ENCODE results near the gene KIRREL3. TPM values are rescaled to one million over a fixed set of nuclear protein-coding genes. Genes with fewer than 3 reads are reported as not detected.

Gene KIRREL3
- polyA plus RNA-seq, 1 of the 3 experiments (the other 2 are of a cell fraction), result 3.7 TPM

DNA sequence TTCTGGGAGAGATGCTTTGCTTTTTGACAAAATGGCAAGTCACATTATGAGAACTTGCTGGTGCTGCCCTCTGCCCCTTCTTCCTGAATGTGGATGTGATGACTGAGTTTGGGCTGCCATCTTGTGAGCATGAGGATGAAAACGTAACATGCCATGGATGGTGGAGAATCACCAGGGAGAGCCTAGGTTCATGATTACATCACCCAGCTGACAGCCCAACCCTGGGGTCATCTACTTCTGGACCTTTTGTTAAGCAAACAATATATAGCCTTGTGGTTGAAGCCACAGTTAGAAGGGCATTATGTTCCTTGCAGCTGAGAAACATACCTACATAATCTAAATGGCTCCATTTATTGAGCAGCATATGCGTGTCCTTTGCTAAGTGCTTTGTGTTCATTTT lies 321.5 kb downstream of the KIRREL3 start:
- CTCF ChIA-PET, result interaction anchor here (1.5 kb wide), 1 partner anchor 37 kb away, joined by 3 read pairs; no protein-coding TSS in a partner anchor
- no peak for DNase-seq
- H3K36me3 ChIP-seq (replicated peaks in 1 of 2; ENCODE audit: control insufficient read depth in 1 of 2, insufficient read depth in 2 of 2, low read length in 1 of 2), result no peaks in the 10 kb centered on the region

More for the DNA sequence above, 321.5 kb downstream of the KIRREL3 start:
- H3K79me2 ChIP-seq (ENCODE audit: insufficient read depth), result no peaks in the 10 kb centered on the region
- POLR2A ChIA-PET, result no interaction called here
- H3K27ac ChIP-seq (ENCODE audit: low read depth in 2 of 2, low read length in 1 of 2), result no peak overlapping the region
- H3K27me3 ChIP-seq (ENCODE audit: insufficient read depth), result no peaks in the 10 kb centered on the region
- H3F3A ChIP-seq (replicated peaks; ENCODE audit: insufficient read depth), result peaks cover 8% of the 10 kb centered on the region
- no peak overlapping the region for H3K9ac ChIP-seq
- no peak overlapping the region for H3K4me3 ChIP-seq (ENCODE audit: low read depth in 2 of 2, low read length in 1 of 2)
- no peak overlapping the region for H3K4me2 ChIP-seq
- no peak overlapping the region for H2AFZ ChIP-seq (ENCODE audit: low read depth)
- TF ChIP-seq REST (IDR thresholded peaks at IDR 0.05; ENCODE audit: low read depth, low read length) (no peak), RFX5 (IDR thresholded peaks at IDR 0.05; ENCODE audit: low read length) (no peak), EP300 (IDR thresholded peaks at IDR 0.05; ENCODE audit: borderline replicate concordance in 1 of 2, low read depth in 1 of 2, low read length in 1 of 2) (no peak), PBX3 (IDR thresholded peaks at IDR 0.05) (no peak), MEF2A (IDR thresholded peaks at IDR 0.05; ENCODE audit: borderline replicate concordance, low read depth) (no peak), USF1 (IDR thresholded peaks at IDR 0.05; ENCODE audit: borderline replicate concordance, low read depth) (no peak), FOSL2 (IDR thresholded peaks at IDR 0.05; ENCODE audit: borderline replicate concordance, low read depth) (no peak), EZH2phosphoT487 (IDR thresholded peaks at IDR 0.05; ENCODE audit: borderline replicate concordance, low read depth) (no peak), CHD2 (IDR thresholded peaks at IDR 0.05; ENCODE audit: low read length, partially characterized antibody) (no peak), TCF12 (IDR thresholded peaks at IDR 0.05) (no peak), USF2 (IDR thresholded peaks at IDR 0.05; ENCODE audit: borderline replicate concordance, low read depth, low read length) (no peak)
- TF ChIP-seq, protein P1, sequence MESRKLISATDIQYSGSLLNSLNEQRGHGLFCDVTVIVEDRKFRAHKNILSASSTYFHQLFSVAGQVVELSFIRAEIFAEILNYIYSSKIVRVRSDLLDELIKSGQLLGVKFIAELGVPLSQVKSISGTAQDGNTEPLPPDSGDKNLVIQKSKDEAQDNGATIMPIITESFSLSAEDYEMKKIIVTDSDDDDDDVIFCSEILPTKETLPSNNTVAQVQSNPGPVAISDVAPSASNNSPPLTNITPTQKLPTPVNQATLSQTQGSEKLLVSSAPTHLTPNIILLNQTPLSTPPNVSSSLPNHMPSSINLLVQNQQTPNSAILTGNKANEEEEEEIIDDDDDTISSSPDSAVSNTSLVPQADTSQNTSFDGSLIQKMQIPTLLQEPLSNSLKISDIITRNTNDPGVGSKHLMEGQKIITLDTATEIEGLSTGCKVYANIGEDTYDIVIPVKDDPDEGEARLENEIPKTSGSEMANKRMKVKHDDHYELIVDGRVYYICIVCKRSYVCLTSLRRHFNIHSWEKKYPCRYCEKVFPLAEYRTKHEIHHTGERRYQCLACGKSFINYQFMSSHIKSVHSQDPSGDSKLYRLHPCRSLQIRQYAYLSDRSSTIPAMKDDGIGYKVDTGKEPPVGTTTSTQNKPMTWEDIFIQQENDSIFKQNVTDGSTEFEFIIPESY (IDR thresholded peaks at IDR 0.05; ENCODE audit: borderline replicate concordance, low read depth), result no peak
- TF ChIP-seq, protein P2, sequence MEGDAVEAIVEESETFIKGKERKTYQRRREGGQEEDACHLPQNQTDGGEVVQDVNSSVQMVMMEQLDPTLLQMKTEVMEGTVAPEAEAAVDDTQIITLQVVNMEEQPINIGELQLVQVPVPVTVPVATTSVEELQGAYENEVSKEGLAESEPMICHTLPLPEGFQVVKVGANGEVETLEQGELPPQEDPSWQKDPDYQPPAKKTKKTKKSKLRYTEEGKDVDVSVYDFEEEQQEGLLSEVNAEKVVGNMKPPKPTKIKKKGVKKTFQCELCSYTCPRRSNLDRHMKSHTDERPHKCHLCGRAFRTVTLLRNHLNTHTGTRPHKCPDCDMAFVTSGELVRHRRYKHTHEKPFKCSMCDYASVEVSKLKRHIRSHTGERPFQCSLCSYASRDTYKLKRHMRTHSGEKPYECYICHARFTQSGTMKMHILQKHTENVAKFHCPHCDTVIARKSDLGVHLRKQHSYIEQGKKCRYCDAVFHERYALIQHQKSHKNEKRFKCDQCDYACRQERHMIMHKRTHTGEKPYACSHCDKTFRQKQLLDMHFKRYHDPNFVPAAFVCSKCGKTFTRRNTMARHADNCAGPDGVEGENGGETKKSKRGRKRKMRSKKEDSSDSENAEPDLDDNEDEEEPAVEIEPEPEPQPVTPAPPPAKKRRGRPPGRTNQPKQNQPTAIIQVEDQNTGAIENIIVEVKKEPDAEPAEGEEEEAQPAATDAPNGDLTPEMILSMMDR (IDR thresholded peaks at IDR 0.05), result no peak
- no peaks in the 10 kb centered on the region for H3K9me2 ChIP-seq
- no peaks in the 10 kb centered on the region for H4K20me1 ChIP-seq (ENCODE audit: insufficient read depth)
- H3K4me1 ChIP-seq (ENCODE audit: control insufficient read depth in 1 of 2, insufficient read depth in 2 of 2, low read depth in 1 of 2, low read length in 1 of 2), result no peaks in the 10 kb centered on the region; a peak in 1 of 4 replicates
- 43% methylated on average over 2 of the region's 2 CpGs for WGBS (ENCODE audit: low lambda C conversion rate)
- no peaks in the 10 kb centered on the region for H3K9me3 ChIP-seq

Data from SK-N-SH (cell line).